Measurements from ENCODE around the gene PWWP2B. TPM values are rescaled to one million over a fixed set of nuclear protein-coding genes. Genes with fewer than 3 reads are reported as not detected.

Gene PWWP2B
- total and polyA plus RNA-seq, 10 of the 15 experiments (the other 5 are each of a cell fraction or from before 2014, with no cell fraction given) = 0.04 to 0.87 (median 0.35) TPM; not detected in 4

GRCh38 chr10:132427006-132427771, 30.2 kb downstream of the PWWP2B start:
- H3K9me3 ChIP-seq (replicated peaks; ENCODE audit: control insufficient read depth, insufficient read depth, low read length) = no peaks in the 10 kb centered on the region
- WGBS (ENCODE audit: insufficient coverage, insufficient replicate concordance, low lambda C conversion rate, missing lambda C conversion rate) = 47% methylated on average over 10 of the region's 10 CpGs
- ChIA-PET CTCF (no interaction called here), RAD21 (ENCODE audit: unreplicated experiment) (no interaction called here), POLR2A (no interaction called here), SMC1A (ENCODE audit: uncharacterized antibody, unreplicated experiment) (no interaction called here)
- no peak overlapping the region for H3K9ac ChIP-seq (ENCODE audit: control insufficient read depth, insufficient read depth, low read length)
- in situ Hi-C loops (cut with MboI) (no loop called here), intact Hi-C loops (cut with micrococcal nuclease; ENCODE audit: unreplicated experiment) (no loop called here)
- H4K20me1 ChIP-seq (ENCODE audit: control insufficient read depth, insufficient read depth) = no peaks in the 10 kb centered on the region
- no TSS peak for BruUV-seq (replicated peaks)
- no peaks in the 10 kb centered on the region; a peak in 1 of 4 replicates for H3K27me3 ChIP-seq (replicated peaks in 1 of 2; ENCODE audit: control insufficient read depth in 2 of 2, insufficient read depth in 2 of 2, low read length in 1 of 2)
- H3K27ac ChIP-seq (ENCODE audit: control insufficient read depth, insufficient read depth) = no peak overlapping the region
- ATAC-seq (no peak), DNase-seq (ENCODE audit: low read depth, low spot score) (no peak), FAIRE-seq (no peak)
- H3K36me3 ChIP-seq (ENCODE audit: control insufficient read depth in 2 of 2, insufficient read depth in 2 of 2, low read length in 1 of 2) = no peaks in the 10 kb centered on the region
- TF ChIP-seq ZNF217 (IDR thresholded peaks at IDR 0.05) = no peak
- TF ChIP-seq HDAC2 (IDR thresholded peaks at IDR 0.05) = no peak
- H3K4me2 ChIP-seq (ENCODE audit: control insufficient read depth, insufficient read depth) = no peak overlapping the region
- no peaks in the 10 kb centered on the region for H3K79me2 ChIP-seq (ENCODE audit: control insufficient read depth, insufficient read depth, low read length)
- no peak overlapping the region for H2AFZ ChIP-seq (ENCODE audit: control insufficient read depth, low read depth, low read length)
- H3K4me3 ChIP-seq = no peak overlapping the region
- peaks cover 9% of the 10 kb centered on the region for H3K4me1 ChIP-seq (ENCODE audit: control insufficient read depth, insufficient read depth, low read length)

- H3K27ac ChIP-seq (ENCODE audit: control insufficient read depth, insufficient read depth) = no peak overlapping the region
- ChIA-PET CTCF (no interaction called here), RAD21 (ENCODE audit: unreplicated experiment) (no interaction called here), POLR2A (no interaction called here), SMC1A (ENCODE audit: uncharacterized antibody, unreplicated experiment) (no interaction called here)
- no peaks in the 10 kb centered on the region for H3K36me3 ChIP-seq (ENCODE audit: control insufficient read depth in 2 of 2, insufficient read depth in 2 of 2, low read length in 1 of 2)
- H3K4me2 ChIP-seq (ENCODE audit: control insufficient read depth, insufficient read depth) = no peak overlapping the region
- no peak overlapping the region for H2AFZ ChIP-seq (ENCODE audit: control insufficient read depth, low read depth, low read length)
- FAIRE-seq (no peak), ATAC-seq (no peak), DNase-seq (ENCODE audit: low read depth, low spot score) (no peak)
- H3K4me3 ChIP-seq = no peak overlapping the region
- H3K79me2 ChIP-seq (ENCODE audit: control insufficient read depth, insufficient read depth, low read length) = no peaks in the 10 kb centered on the region
- no peaks in the 10 kb centered on the region for H3K9me3 ChIP-seq (replicated peaks; ENCODE audit: control insufficient read depth, insufficient read depth, low read length)
- no peaks in the 10 kb centered on the region; a peak in 1 of 4 replicates for H3K27me3 ChIP-seq (replicated peaks in 1 of 2; ENCODE audit: control insufficient read depth in 2 of 2, insufficient read depth in 2 of 2, low read length in 1 of 2)
- no TSS peak for BruUV-seq (replicated peaks)
- 85% methylated on average over 2 of the region's 2 CpGs for WGBS (ENCODE audit: insufficient coverage, insufficient replicate concordance, low lambda C conversion rate, missing lambda C conversion rate)
- no peak overlapping the region for H3K9ac ChIP-seq (ENCODE audit: control insufficient read depth, insufficient read depth, low read length)
- in situ Hi-C loops (cut with MboI) = no loop called here
- H4K20me1 ChIP-seq (ENCODE audit: control insufficient read depth, insufficient read depth) = no peaks in the 10 kb centered on the region
- H3K4me1 ChIP-seq (ENCODE audit: control insufficient read depth, insufficient read depth, low read length) = peaks cover 1% of the 10 kb centered on the region
- TF ChIP-seq IRF5 (IDR thresholded peaks at IDR 0.05; ENCODE audit: borderline replicate concordance) = 0 out of 2 replicates have a peak, but pooled peaks have one; percentile 15
- TF ChIP-seq, protein P1, sequence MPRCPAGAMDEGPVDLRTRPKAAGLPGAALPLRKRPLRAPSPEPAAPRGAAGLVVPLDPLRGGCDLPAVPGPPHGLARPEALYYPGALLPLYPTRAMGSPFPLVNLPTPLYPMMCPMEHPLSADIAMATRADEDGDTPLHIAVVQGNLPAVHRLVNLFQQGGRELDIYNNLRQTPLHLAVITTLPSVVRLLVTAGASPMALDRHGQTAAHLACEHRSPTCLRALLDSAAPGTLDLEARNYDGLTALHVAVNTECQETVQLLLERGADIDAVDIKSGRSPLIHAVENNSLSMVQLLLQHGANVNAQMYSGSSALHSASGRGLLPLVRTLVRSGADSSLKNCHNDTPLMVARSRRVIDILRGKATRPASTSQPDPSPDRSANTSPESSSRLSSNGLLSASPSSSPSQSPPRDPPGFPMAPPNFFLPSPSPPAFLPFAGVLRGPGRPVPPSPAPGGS (IDR thresholded peaks at IDR 0.05; ENCODE audit: borderline replicate concordance, insufficient read depth, low read depth, low read length, poor library complexity, severe bottlenecking) = no peak
- intact Hi-C loops (cut with micrococcal nuclease; ENCODE audit: unreplicated experiment) = no loop called here
These were observed 31.0 kb downstream of the PWWP2B start for GRCh38 chr10:132427939-132428367.
